Gastrocnemius medialis (tissue), 4 donors: ENCODE measurements around the gene ITGA5.

ENCODE experiments used
- CTCF ChIP-seq, 5 experiments: fragments of 450-650 bp in 3 of 5; fragments of 200-600 bp in 2 of 5; sonication (generic) in 2 of 5; IDR thresholded peaks in 4 of 5; conservative IDR thresholded peaks in 1 of 5; 1 replicate in 4 of 5; 2 replicates in 1 of 5; pipeline ENCODE4 v1.5.1; 2016 to 2019; ENCODE audit warnings: antibody characterized with exemption in 5 of 5, mild to moderate bottlenecking in 3 of 5, moderate library complexity in 3 of 5
- POLR2A ChIP-seq, 2 donors: fragments of 450-650 bp; IDR thresholded peaks; one replicate each; pipeline ENCODE4 v1.6.1; 2017; ENCODE audit warnings: antibody characterized with exemption in 2 of 2, mild to moderate bottlenecking in 2 of 2, moderate library complexity in 2 of 2

- TF ChIP-seq POLR2A (IDR thresholded peaks at IDR 0.05) (no peak), CTCF (IDR thresholded peaks at IDR 0.05 in 4 of 5, conservative IDR thresholded peaks at IDR 0.05 in 1 of 5) (no peak)
Measured at GRCh38 chr12:54393207-54393609, 25.9 kb downstream of the ITGA5 start.
